Fibroblast of peridontal ligament (primary cell): ENCODE data around the gene SHISA9.
"Not testable (repeated sequence)": the region's sequence is repeated elsewhere in the genome, so short reads cannot be mapped to it uniquely, and the experiment has no call there.

Source experiments
- DNase-seq: peaks from one replicate; pipeline ENCODE4 v3.0.0-alpha.2; 2010; ENCODE audit errors: extremely low read depth

Gene SHISA9

GRCh38 chr16:12901597-12902461, at the start of gene SHISA9:
TSS of gene SHISA9 (plus strand) at chr16:12901598.
- no peak for DNase-seq

GRCh38 chr16:12853972-12854371, 47.4 kb upstream of the SHISA9 start:
- DNase-seq, result no peak

GRCh38 chr16:12857435-12857834, 44.0 kb upstream of the SHISA9 start:
- not testable (repeated sequence) for DNase-seq

GRCh38 chr16:12862327-12862726, 39.1 kb upstream of the SHISA9 start:
- no peak for DNase-seq

- DNase-seq, result no peak
These were observed 38.5 kb upstream of the SHISA9 start for GRCh38 chr16:12862941-12863340.

- no peak for DNase-seq
These were observed 34.3 kb upstream of the SHISA9 start for GRCh38 chr16:12866981-12867551.

- DNase-seq, result no peak
These were observed 33.2 kb upstream of the SHISA9 start for GRCh38 chr16:12868169-12868568.

- DNase-seq, result no peak
These were observed 32.6 kb upstream of the SHISA9 start for GRCh38 chr16:12868788-12869187.

GRCh38 chr16:12869698-12870427, 31.5 kb upstream of the SHISA9 start:
- DNase-seq, result no peak

- no peak for DNase-seq
These were observed 29.6 kb upstream of the SHISA9 start for GRCh38 chr16:12871784-12872183.

GRCh38 chr16:12874186-12874585, 27.2 kb upstream of the SHISA9 start:
- DNase-seq, result peak; percentile 86

GRCh38 chr16:12876778-12877177, 24.6 kb upstream of the SHISA9 start:
- no peak for DNase-seq

GRCh38 chr16:12878973-12879372, 22.4 kb upstream of the SHISA9 start:
- no peak for DNase-seq

- DNase-seq, result no peak
These were observed 21.6 kb upstream of the SHISA9 start for GRCh38 chr16:12879812-12880211.

- DNase-seq, result no peak
These were observed 20.2 kb upstream of the SHISA9 start for GRCh38 chr16:12881182-12881581.

GRCh38 chr16:12881740-12882139, 19.7 kb upstream of the SHISA9 start:
- DNase-seq, result peak; percentile 44

GRCh38 chr16:12885742-12886141, 15.7 kb upstream of the SHISA9 start:
- DNase-seq, result no peak

GRCh38 chr16:12891836-12892235, 9.6 kb upstream of the SHISA9 start:
- DNase-seq, result no peak

GRCh38 chr16:12893050-12893750, 8.2 kb upstream of the SHISA9 start:
- DNase-seq, result no peak

- no peak for DNase-seq
These were observed 4.8 kb upstream of the SHISA9 start for GRCh38 chr16:12896562-12896961.

- no peak for DNase-seq
These were observed 2.8 kb upstream of the SHISA9 start for GRCh38 chr16:12898551-12898950.

GRCh38 chr16:12899529-12900143, 1.8 kb upstream of the SHISA9 start:
- DNase-seq, result no peak
